CD4-positive, alpha-beta T cell treated with Interleukin-15 for 4 hours (primary cell): ENCODE data around the gene GOLGA3.
"Not testable (repeated sequence)": the region's sequence is repeated elsewhere in the genome, so short reads cannot be mapped to it uniquely, and the experiment has no call there.

Source experiments
- DNase-seq: peaks from one replicate; pipeline ENCODE4 v3.0.0-alpha.2; 2020; ENCODE audit warnings: low spot score

The GOLGA3 gene

GRCh38 chr12:132776230-132776625 lies 52.4 kb downstream of the GOLGA3 start:
- not testable (repeated sequence) for DNase-seq

- DNase-seq, result no peak
Measured at GRCh38 chr12:132775502-132776229, 53.0 kb downstream of the GOLGA3 start.

GRCh38 chr12:132774646-132775275 lies 53.9 kb downstream of the GOLGA3 start:
- no peak for DNase-seq

- DNase-seq, result no peak
Measured at GRCh38 chr12:132774159-132774558, 54.5 kb downstream of the GOLGA3 start.

GRCh38 chr12:132773077-132773955 lies 55.4 kb downstream of the GOLGA3 start:
- no peak for DNase-seq

- DNase-seq, result no peak
Measured at GRCh38 chr12:132772606-132773005, 56.1 kb downstream of the GOLGA3 start.

- peak; percentile 54 for DNase-seq
Measured at GRCh38 chr12:132771126-132771838, 57.4 kb downstream of the GOLGA3 start.

- DNase-seq, result no peak
Measured at GRCh38 chr12:132766380-132767085, 62.1 kb downstream of the GOLGA3 start.

- DNase-seq, result no peak
Measured at GRCh38 chr12:132765361-132765760, 63.3 kb downstream of the GOLGA3 start.

GRCh38 chr12:132764231-132764630 lies 64.4 kb downstream of the GOLGA3 start:
- no peak for DNase-seq

GRCh38 chr12:132761921-132762583 lies 66.6 kb downstream of the GOLGA3 start:
- peak; percentile 85 for DNase-seq

- peak; percentile 43 for DNase-seq
Measured at GRCh38 chr12:132761032-132761920, 67.4 kb downstream of the GOLGA3 start, which contains the start of gene ANKLE2. Gene ANKLE2 (minus strand): TSS chr12:132761832. CDS start chr12:132761798, 34 bp downstream.

GRCh38 chr12:132759359-132759758 lies 69.3 kb downstream of the GOLGA3 start:
- DNase-seq, result no peak

- not testable (repeated sequence) for DNase-seq
Measured at GRCh38 chr12:132758825-132759224, 69.8 kb downstream of the GOLGA3 start.

- DNase-seq, result no peak
Measured at GRCh38 chr12:132754160-132754932, 74.3 kb downstream of the GOLGA3 start.

GRCh38 chr12:132753670-132754069 lies 75.0 kb downstream of the GOLGA3 start:
- not testable (repeated sequence) for DNase-seq

GRCh38 chr12:132748319-132748718 lies 80.3 kb downstream of the GOLGA3 start:
- DNase-seq, result no peak

GRCh38 chr12:132747896-132748295 lies 80.8 kb downstream of the GOLGA3 start:
- DNase-seq, result no peak

GRCh38 chr12:132747395-132747794 lies 81.3 kb downstream of the GOLGA3 start:
- no peak for DNase-seq
